A673 (cell line): ENCODE measurements around the gene KREMEN1. TPM values are rescaled to one million over a fixed set of nuclear protein-coding genes. Genes with fewer than 3 reads are reported as not detected.
A peak's percentile ranks its signal among the peaks of the same experiment; 100 is the strongest.

Experiments used
- BruUV-seq: library from RNA; stranded (reverse); fragments of 400-500 nt; replicated peaks from 2 replicates; lab custom pipeline; 2021; lab: Mats Ljungman, UMichigan
- CTCF ChIA-PET: fragments of 300-600 bp; sonication (Branson Sonifier 250); formaldehyde crosslinking; loops from one replicate; lab custom pipeline; 2022; ENCODE audit warnings: antibody characterized with exemption; lab: Charles Lee
- POLR2A ChIA-PET: fragments of 300-600 bp; sonication (Branson Sonifier 250); formaldehyde crosslinking; loops from one replicate; lab custom pipeline; 2022; ENCODE audit warnings: antibody characterized with exemption; ENCODE audit not compliant: low non-redundant PET; lab: Charles Lee
- DNase-seq: peaks from one replicate; pipeline ENCODE4 v3.0.0-alpha.2; 2015; ENCODE audit warnings: low spot score
- H3K27ac ChIP-seq: fragments of 200-600 bp; sonication (generic); 2 replicates; pipeline ENCODE4 v1.5.1; 2016; ENCODE audit warnings: mixed run types, low read depth, mild to moderate bottlenecking, mixed read lengths, antibody characterized with exemption, low read length; ENCODE audit not compliant: poor library complexity, severe bottlenecking
- H3K27me3 ChIP-seq: fragments of 200-600 bp; sonication (generic); replicated peaks from 2 replicates; pipeline ENCODE4 v1.6.1; 2017; ENCODE audit warnings: mixed run types, low read depth, mild to moderate bottlenecking, mixed read lengths, antibody characterized with exemption, low read length; ENCODE audit not compliant: insufficient read depth, poor library complexity
- H3K36me3 ChIP-seq: fragments of 200-600 bp; sonication (generic); 2 replicates; pipeline ENCODE4 v1.6.1; 2016; ENCODE audit warnings: mixed run types, mild to moderate bottlenecking, mixed read lengths, antibody characterized with exemption, low read length; ENCODE audit not compliant: insufficient read depth, poor library complexity, severe bottlenecking
- H3K4me1 ChIP-seq: fragments of 200-600 bp; sonication (generic); 2 replicates; pipeline ENCODE4 v1.6.1; 2017; ENCODE audit warnings: mixed run types, mild to moderate bottlenecking, mixed read lengths, antibody characterized with exemption, low read length; ENCODE audit not compliant: insufficient read depth, poor library complexity, severe bottlenecking
- H3K4me3 ChIP-seq: fragments of 200-600 bp; sonication (generic); 2 replicates; pipeline ENCODE4 v1.5.1; 2016; ENCODE audit warnings: low read depth, mixed run types, mild to moderate bottlenecking, mixed read lengths, low read length; ENCODE audit not compliant: poor library complexity, severe bottlenecking
- H3K9me3 ChIP-seq: fragments of 200-600 bp; sonication (generic); 2 replicates; pipeline ENCODE4 v1.6.1; 2016; ENCODE audit warnings: mixed run types, low read depth, mild to moderate bottlenecking, mixed read lengths, antibody characterized with exemption, low read length; ENCODE audit not compliant: poor library complexity, severe bottlenecking
- CTCF ChIP-seq: fragments of 300-800, 200-600 bp; sonication (generic); conservative IDR thresholded peaks from 2 replicates; pipeline ENCODE4 v1.5.1; 2017; ENCODE audit warnings: low read depth, mild to moderate bottlenecking, antibody characterized with exemption, low read length, moderate library complexity, mixed read lengths
- EZH2 ChIP-seq: fragments of 200-600 bp; sonication (generic); IDR thresholded peaks from 2 replicates; pipeline ENCODE4 v1.6.1; 2017; ENCODE audit warnings: borderline replicate concordance, low read depth, mild to moderate bottlenecking, mixed read lengths, antibody characterized with exemption, low read length; ENCODE audit not compliant: poor library complexity, severe bottlenecking
- intact Hi-C: fragments of 100-400 bp; cut with micrococcal nuclease; formaldehyde crosslinking; loops from one replicate; pipeline ENCODE4 v1.10.0; 2022; ENCODE audit not compliant: unreplicated experiment
- total RNA-seq: library from RNA; stranded (reverse); gene quantifications from 2 replicates; pipeline ENCODE4 v1.2.3, GENCODE V29; 2021

Gene KREMEN1
- total RNA-seq, 1 experiment from 2014 or later, result 4.2 TPM

GRCh38 chr22:29190918-29191317 is 118.1 kb downstream of the KREMEN1 start:
- no peak for DNase-seq
- no peaks in the 10 kb centered on the region for H3K9me3 ChIP-seq
- H3K27me3 ChIP-seq, result no peaks in the 10 kb centered on the region
- H3K27ac ChIP-seq, result no peak overlapping the region
- CTCF ChIA-PET, result no interaction called here
- H3K4me3 ChIP-seq, result no peak overlapping the region
- H3K36me3 ChIP-seq, result no peaks in the 10 kb centered on the region
- intact Hi-C loops, result no loop called here
- H3K4me1 ChIP-seq, result no peaks in the 10 kb centered on the region
- POLR2A ChIA-PET, result no interaction called here
- TF ChIP-seq CTCF (no peak), EZH2 (no peak)
- BruUV-seq, result no TSS peak

GRCh38 chr22:29193021-29193420 is 120.2 kb downstream of the KREMEN1 start:
- H3K36me3 ChIP-seq, result no peaks in the 10 kb centered on the region
- POLR2A ChIA-PET, result no interaction called here
- intact Hi-C loops, result no loop called here
- TF ChIP-seq EZH2 (no peak), CTCF (no peak)
- no peaks in the 10 kb centered on the region for H3K4me1 ChIP-seq
- BruUV-seq, result no TSS peak
- CTCF ChIA-PET, result no interaction called here
- H3K9me3 ChIP-seq, result no peaks in the 10 kb centered on the region
- no peak overlapping the region for H3K4me3 ChIP-seq
- no peak for DNase-seq
- H3K27me3 ChIP-seq, result no peaks in the 10 kb centered on the region
- H3K27ac ChIP-seq, result no peak overlapping the region

- H3K27me3 ChIP-seq, result no peaks in the 10 kb centered on the region
- H3K27ac ChIP-seq, result no peak overlapping the region
- DNase-seq, result no peak
- H3K9me3 ChIP-seq, result no peaks in the 10 kb centered on the region
- BruUV-seq, result no TSS peak
- CTCF ChIA-PET, result no interaction called here
- POLR2A ChIA-PET, result no interaction called here
- no peaks in the 10 kb centered on the region for H3K4me1 ChIP-seq
- TF ChIP-seq EZH2, result no peak
- 0 out of 2 replicates have a peak, but pooled peaks have one; percentile 20 for TF ChIP-seq CTCF
- no peaks in the 10 kb centered on the region for H3K36me3 ChIP-seq
- intact Hi-C loops, result no loop called here
- no peak overlapping the region for H3K4me3 ChIP-seq
Measured at GRCh38 chr22:29194184-29194583, 121.3 kb downstream of the KREMEN1 start.
